Osteocyte (in vitro differentiated cells): ENCODE measurements around the gene DOCK1. TPM values are rescaled to one million over a fixed set of nuclear protein-coding genes. Genes with fewer than 3 reads are reported as not detected.
A peak's percentile ranks its signal among the peaks of the same experiment; 100 is the strongest.

Experiments used
- DNase-seq: peaks from one replicate; pipeline ENCODE4 v3.0.0; 2021; ENCODE audit warnings: mixed read lengths; ENCODE audit not compliant: unreplicated experiment; ENCODE audit errors: extremely low spot score
- H3K27ac Mint-ChIP-seq: one replicate; pipeline ENCODE4 v1.8.0; 2021; ENCODE audit warnings: mild to moderate bottlenecking, mixed read lengths; ENCODE audit not compliant: unreplicated experiment
- H3K27me3 Mint-ChIP-seq: one replicate; pipeline ENCODE4 v1.8.0; 2021; ENCODE audit warnings: mixed read lengths; ENCODE audit not compliant: unreplicated experiment
- H3K36me3 Mint-ChIP-seq: one replicate; pipeline ENCODE4 v1.8.0; 2021; ENCODE audit warnings: mixed read lengths; ENCODE audit not compliant: unreplicated experiment
- H3K4me1 Mint-ChIP-seq: one replicate; pipeline ENCODE4 v1.8.0; 2021; ENCODE audit warnings: mixed read lengths; ENCODE audit not compliant: unreplicated experiment
- H3K4me3 Mint-ChIP-seq: one replicate; pipeline ENCODE4 v1.8.0; 2021; ENCODE audit warnings: mild to moderate bottlenecking, moderate library complexity, mixed read lengths; ENCODE audit not compliant: unreplicated experiment
- H3K9me3 Mint-ChIP-seq: one replicate; pipeline ENCODE4 v1.8.0; 2021; ENCODE audit warnings: mixed read lengths; ENCODE audit not compliant: unreplicated experiment
- total RNA-seq: library from RNA; stranded (reverse); gene quantifications from 2 replicates; pipeline ENCODE4 v1.2.1, GENCODE V29; 2021
- TF ChIP-seq, protein P1 (sequence below): fragments of 200-600 bp; sonication (generic); IDR thresholded peaks from 2 replicates; pipeline ENCODE4 v1.5.0; 2021; ENCODE audit warnings: antibody characterized with exemption, mild to moderate bottlenecking, moderate library complexity

Gene DOCK1
- total RNA-seq, 1 donor from 2014 or later, result 66.3 TPM

DNA sequence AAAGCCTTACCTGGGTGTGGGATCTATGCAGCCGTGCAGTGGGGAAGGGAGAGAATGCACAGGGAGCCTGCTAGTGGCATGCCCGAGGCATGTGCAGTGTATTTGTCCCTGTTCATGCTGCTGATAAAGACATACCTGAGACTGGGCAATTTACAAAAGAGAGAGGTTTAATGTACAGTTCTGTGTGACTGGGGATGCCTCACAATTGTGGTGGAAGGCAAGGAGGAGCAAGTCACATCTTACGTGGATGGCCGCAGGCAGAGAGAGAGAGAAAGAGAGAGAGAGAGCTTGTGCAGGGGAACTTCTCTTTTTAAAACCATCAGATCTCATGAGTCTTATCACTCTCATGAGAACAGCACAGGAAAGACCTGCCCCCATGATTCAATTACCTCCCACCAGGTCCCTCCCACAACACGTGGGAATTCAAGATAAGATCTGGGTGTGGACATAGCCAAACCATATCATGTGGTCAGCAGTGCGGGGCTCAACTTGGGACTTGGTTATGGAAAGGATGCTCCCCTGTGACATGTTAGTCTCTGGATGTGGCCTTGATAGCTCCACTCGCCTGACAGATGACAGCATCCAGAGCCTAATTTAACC lies 128.9 kb downstream of the DOCK1 start:
- H3K27ac Mint-ChIP-seq, result peak overlapping the region; percentile 45
- H3K4me1 Mint-ChIP-seq, result no peaks in the 10 kb centered on the region
- H3K9me3 Mint-ChIP-seq, result no peaks in the 10 kb centered on the region
- H3K36me3 Mint-ChIP-seq, result peaks cover 61% of the 10 kb centered on the region
- peak; percentile 25 for DNase-seq
- TF ChIP-seq, protein P1, sequence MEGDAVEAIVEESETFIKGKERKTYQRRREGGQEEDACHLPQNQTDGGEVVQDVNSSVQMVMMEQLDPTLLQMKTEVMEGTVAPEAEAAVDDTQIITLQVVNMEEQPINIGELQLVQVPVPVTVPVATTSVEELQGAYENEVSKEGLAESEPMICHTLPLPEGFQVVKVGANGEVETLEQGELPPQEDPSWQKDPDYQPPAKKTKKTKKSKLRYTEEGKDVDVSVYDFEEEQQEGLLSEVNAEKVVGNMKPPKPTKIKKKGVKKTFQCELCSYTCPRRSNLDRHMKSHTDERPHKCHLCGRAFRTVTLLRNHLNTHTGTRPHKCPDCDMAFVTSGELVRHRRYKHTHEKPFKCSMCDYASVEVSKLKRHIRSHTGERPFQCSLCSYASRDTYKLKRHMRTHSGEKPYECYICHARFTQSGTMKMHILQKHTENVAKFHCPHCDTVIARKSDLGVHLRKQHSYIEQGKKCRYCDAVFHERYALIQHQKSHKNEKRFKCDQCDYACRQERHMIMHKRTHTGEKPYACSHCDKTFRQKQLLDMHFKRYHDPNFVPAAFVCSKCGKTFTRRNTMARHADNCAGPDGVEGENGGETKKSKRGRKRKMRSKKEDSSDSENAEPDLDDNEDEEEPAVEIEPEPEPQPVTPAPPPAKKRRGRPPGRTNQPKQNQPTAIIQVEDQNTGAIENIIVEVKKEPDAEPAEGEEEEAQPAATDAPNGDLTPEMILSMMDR, result no peak
- no peak overlapping the region for H3K4me3 Mint-ChIP-seq
- H3K27me3 Mint-ChIP-seq, result no peaks in the 10 kb centered on the region

DNA sequence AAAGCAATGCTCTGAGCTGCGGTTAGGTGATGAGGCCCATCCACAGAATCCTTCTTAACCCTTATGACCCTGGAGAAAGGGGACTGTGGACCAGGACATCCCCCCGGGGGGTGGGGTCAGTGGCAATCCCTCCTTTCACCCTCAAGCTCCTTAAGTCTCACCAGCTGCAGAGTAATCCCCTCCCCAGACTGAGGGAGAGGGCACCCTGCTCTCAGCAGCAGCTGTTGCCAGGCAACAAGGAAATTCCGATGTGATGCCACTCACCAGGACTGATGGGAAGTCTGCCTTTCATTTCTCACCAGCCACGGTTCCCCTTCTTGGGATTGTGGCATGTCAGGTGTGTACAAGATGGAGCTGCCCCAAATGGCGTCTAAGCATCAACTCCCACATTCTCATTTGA lies 129.6 kb downstream of the DOCK1 start:
- TF ChIP-seq, protein P1, result no peak
- peaks cover 64% of the 10 kb centered on the region for H3K36me3 Mint-ChIP-seq
- DNase-seq, result peak; percentile 59
- H3K4me3 Mint-ChIP-seq, result no peak overlapping the region
- H3K27me3 Mint-ChIP-seq, result no peaks in the 10 kb centered on the region
- no peak overlapping the region for H3K27ac Mint-ChIP-seq
- no peaks in the 10 kb centered on the region for H3K4me1 Mint-ChIP-seq
- no peaks in the 10 kb centered on the region for H3K9me3 Mint-ChIP-seq

DNA sequence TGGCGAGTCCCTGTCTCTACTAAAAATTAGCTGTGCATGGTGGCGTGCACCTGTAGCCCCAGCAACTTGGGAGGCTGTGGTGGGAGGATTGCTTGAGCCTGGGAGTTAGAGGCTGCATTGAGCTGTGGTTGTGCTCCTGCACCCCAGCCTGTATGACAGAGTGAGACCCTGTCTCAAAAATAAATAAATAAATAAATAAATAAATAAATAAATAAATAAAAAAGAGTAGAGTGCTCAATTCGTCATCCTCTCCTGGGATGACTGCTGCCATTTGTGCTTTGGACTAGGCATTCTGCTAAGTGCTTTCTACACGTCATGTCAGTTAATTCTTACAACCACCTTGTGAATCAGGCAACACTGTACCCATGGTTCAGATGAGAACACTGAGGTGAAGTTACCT lies 130.6 kb downstream of the DOCK1 start:
- H3K27ac Mint-ChIP-seq, result no peak overlapping the region
- no peak for DNase-seq
- no peaks in the 10 kb centered on the region for H3K9me3 Mint-ChIP-seq
- TF ChIP-seq, protein P1, result no peak
- H3K4me3 Mint-ChIP-seq, result no peak overlapping the region
- peaks cover 60% of the 10 kb centered on the region for H3K36me3 Mint-ChIP-seq
- no peaks in the 10 kb centered on the region for H3K4me1 Mint-ChIP-seq
- H3K27me3 Mint-ChIP-seq, result no peaks in the 10 kb centered on the region

DNA sequence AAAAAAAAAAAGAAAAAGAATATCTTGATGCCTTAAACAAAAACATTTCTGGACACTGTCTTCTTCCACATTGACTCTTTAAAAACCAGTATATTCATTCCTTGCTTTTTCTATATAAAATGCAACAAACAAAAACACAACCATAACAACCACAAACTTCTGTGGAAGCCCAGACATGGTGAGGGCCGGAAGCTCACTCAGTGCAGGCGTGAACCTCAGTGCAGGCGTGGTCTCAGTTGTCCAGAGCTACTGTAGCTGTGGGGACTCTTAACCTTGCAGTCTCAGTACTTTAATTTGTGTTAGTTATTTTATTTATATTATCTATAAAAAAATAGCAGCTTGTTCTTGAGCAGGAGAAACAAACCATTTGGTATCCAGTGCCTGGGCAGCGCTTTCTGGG lies 131.8 kb downstream of the DOCK1 start:
- Mint-ChIP-seq H3K4me1 (no peaks in the 10 kb centered on the region), H3K27me3 (no peaks in the 10 kb centered on the region), H3K27ac (no peak overlapping the region), H3K4me3 (no peak overlapping the region), H3K9me3 (no peaks in the 10 kb centered on the region), H3K36me3 (peaks cover 63% of the 10 kb centered on the region)
- TF ChIP-seq, protein P1, result no peak
- DNase-seq, result peak; percentile 15

DNA sequence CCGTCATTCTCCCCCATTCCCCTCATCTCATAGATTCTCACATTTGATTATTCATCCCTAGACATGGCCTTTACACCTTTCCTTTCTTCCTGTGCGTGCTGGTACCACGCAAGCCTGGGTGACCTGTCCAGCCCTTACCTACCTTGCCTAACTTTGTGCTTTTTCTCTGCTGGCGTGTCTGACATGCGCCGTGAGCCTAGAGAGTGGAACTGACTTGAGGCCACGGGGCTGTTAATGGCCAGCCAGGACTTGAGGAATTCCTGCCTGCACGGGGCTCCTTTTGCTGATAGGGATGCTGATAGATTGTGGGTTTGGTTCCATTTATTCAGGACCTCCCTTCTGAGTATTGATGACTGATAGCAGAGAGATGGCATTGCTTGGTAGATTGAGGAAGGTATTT lies 134.2 kb downstream of the DOCK1 start:
- Mint-ChIP-seq H3K9me3 (no peaks in the 10 kb centered on the region), H3K27ac (no peak overlapping the region), H3K4me1 (no peaks in the 10 kb centered on the region), H3K36me3 (peaks cover 66% of the 10 kb centered on the region), H3K27me3 (no peaks in the 10 kb centered on the region), H3K4me3 (no peak overlapping the region)
- peak; percentile 54 for DNase-seq
- TF ChIP-seq, protein P1, result no peak
